Activated CD8-positive, alpha-beta T cell treated with anti-CD3 and anti-CD28 coated beads for 36 hours (primary cell): ENCODE measurements around the gene P3H1. TPM values are rescaled to one million over a fixed set of nuclear protein-coding genes. Genes with fewer than 3 reads are reported as not detected.
"Not testable (repeated sequence)": the region's sequence is repeated elsewhere in the genome, so short reads cannot be mapped to it uniquely, and the experiment has no call there.

Experiments used
- ATAC-seq: fragments of 200-7000 bp; cut with Tn5 transposase; one replicate; pipeline ENCODE4 v1.10.0; 2021; ENCODE audit warnings: mild to moderate bottlenecking, moderate library complexity
- CTCF ChIA-PET: fragments of 350-600 bp; sonication (Branson Sonifier 250); formaldehyde crosslinking; loops from one replicate; lab custom pipeline; 2021; ENCODE audit warnings: antibody characterized with exemption; lab: Charles Lee
- POLR2A ChIA-PET: fragments of 350-600 bp; sonication (Branson Sonifier 250); formaldehyde crosslinking; loops from one replicate; lab custom pipeline; 2021; ENCODE audit warnings: antibody characterized with exemption; lab: Charles Lee
- DNase-seq: peaks from one replicate; pipeline ENCODE4 v3.0.0-alpha.2; 2020
- H3K27ac Mint-ChIP-seq: one replicate; pipeline ENCODE4 v1.8.0; 2021; ENCODE audit warnings: mild to moderate bottlenecking, mixed read lengths
- H3K27me3 Mint-ChIP-seq: one replicate; pipeline ENCODE4 v1.8.0; 2021; ENCODE audit warnings: mixed read lengths
- H3K36me3 Mint-ChIP-seq: one replicate; pipeline ENCODE4 v1.8.0; 2021; ENCODE audit warnings: low read depth, mixed read lengths
- H3K4me1 Mint-ChIP-seq: one replicate; pipeline ENCODE4 v1.8.0; 2021; ENCODE audit warnings: low read depth, mixed read lengths
- H3K4me3 Mint-ChIP-seq: one replicate; pipeline ENCODE4 v1.8.0; 2021; ENCODE audit warnings: mild to moderate bottlenecking, moderate library complexity, mixed read lengths
- H3K9me3 Mint-ChIP-seq: one replicate; pipeline ENCODE4 v1.8.0; 2021; ENCODE audit warnings: mixed read lengths
- CTCF ChIP-seq: fragments of 200-600 bp; IDR thresholded peaks from one replicate; pipeline ENCODE4 v1.8.0; 2022; ENCODE audit warnings: antibody characterized with exemption, mild to moderate bottlenecking
- intact Hi-C: fragments of 100-400 bp; cut with micrococcal nuclease; formaldehyde crosslinking; loops from one replicate; pipeline ENCODE4 v1.10.0; 2022
- total RNA-seq, 2 experiments: library from RNA; stranded (reverse); gene quantifications; one replicate each; pipeline ENCODE4 v1.2.3, GENCODE V29; 2021

Gene P3H1
- total RNA-seq, 2 experiments from 2014 or later = 34.7 to 34.8 TPM

- ChIA-PET CTCF (interaction anchor here (0.6 kb wide), 1 partner anchor 234 kb away, joined by 3 read pairs; no protein-coding TSS in a partner anchor), POLR2A (interaction anchor here (0.7 kb wide), 1 partner anchor 126 kb away, joined by 3 read pairs; no protein-coding TSS in a partner anchor)
- Mint-ChIP-seq H3K4me3 (no peak overlapping the region), H3K4me1 (peaks cover 7% of the 10 kb centered on the region), H3K9me3 (no peaks in the 10 kb centered on the region), H3K27ac (no peak overlapping the region), H3K27me3 (no peaks in the 10 kb centered on the region), H3K36me3 (no peaks in the 10 kb centered on the region)
- no peak for TF ChIP-seq CTCF
- no peak for ATAC-seq
- DNase-seq = no peak
- intact Hi-C loops = no loop called here
These were observed 43.3 kb downstream of the P3H1 start for GRCh38 chr1:42723511-42723910.

- H3K36me3 Mint-ChIP-seq, DNase-seq, ATAC-seq, H3K27ac Mint-ChIP-seq, H3K4me1 Mint-ChIP-seq, intact Hi-C loops, CTCF ChIA-PET, POLR2A ChIA-PET, H3K27me3 Mint-ChIP-seq, H3K4me3 Mint-ChIP-seq, H3K9me3 Mint-ChIP-seq: not testable (repeated sequence)
These were observed 44.4 kb downstream of the P3H1 start for GRCh38 chr1:42722403-42722802.

GRCh38 chr1:42721926-42722325 is 44.9 kb downstream of the P3H1 start:
- Mint-ChIP-seq H3K4me1 (peaks cover 7% of the 10 kb centered on the region), H3K27ac (no peak overlapping the region), H3K9me3 (no peaks in the 10 kb centered on the region), H3K27me3 (no peaks in the 10 kb centered on the region), H3K4me3 (no peak overlapping the region), H3K36me3 (peaks cover 8% of the 10 kb centered on the region)
- DNase-seq (no peak), ATAC-seq (no peak)
- intact Hi-C loops = no loop called here
- ChIA-PET POLR2A (no interaction called here), CTCF (interaction anchor here (1.0 kb wide), 1 partner anchor 191 kb away, joined by 3 read pairs; no protein-coding TSS in a partner anchor)
- no peak for TF ChIP-seq CTCF

- Mint-ChIP-seq H3K36me3 (peaks cover 16% of the 10 kb centered on the region), H3K4me1 (peaks cover 7% of the 10 kb centered on the region), H3K4me3 (no peak overlapping the region), H3K9me3 (no peaks in the 10 kb centered on the region), H3K27me3 (no peaks in the 10 kb centered on the region), H3K27ac (no peak overlapping the region)
- ChIA-PET CTCF (interaction anchor here (1.0 kb wide), 1 partner anchor 192 kb away, joined by 3 read pairs; no protein-coding TSS in a partner anchor), POLR2A (no interaction called here)
- intact Hi-C loops = no loop called here
- ATAC-seq (no peak), DNase-seq (no peak)
- TF ChIP-seq CTCF = no peak
These were observed 46.0 kb downstream of the P3H1 start for GRCh38 chr1:42720868-42721267.

- Mint-ChIP-seq H3K9me3 (peaks cover 22% of the 10 kb centered on the region), H3K36me3 (peaks cover 68% of the 10 kb centered on the region)
- H3K27me3 Mint-ChIP-seq, CTCF ChIA-PET, intact Hi-C loops, H3K27ac Mint-ChIP-seq, DNase-seq, H3K4me3 Mint-ChIP-seq, ATAC-seq, H3K4me1 Mint-ChIP-seq: not testable (repeated sequence)
- POLR2A ChIA-PET = interaction anchor here (1.2 to 1.4 kb wide), 2 partner anchors 12 to 43 kb away, joined by 3 to 4 read pairs; no protein-coding TSS in a partner anchor
These were observed 52.4 kb downstream of the P3H1 start for GRCh38 chr1:42714441-42714840.

- Mint-ChIP-seq H3K36me3 (peaks cover 74% of the 10 kb centered on the region), H3K4me1 (peaks cover 10% of the 10 kb centered on the region), H3K4me3 (no peak overlapping the region), H3K27me3 (no peaks in the 10 kb centered on the region), H3K27ac (no peak overlapping the region), H3K9me3 (peaks cover 22% of the 10 kb centered on the region)
- no peak for TF ChIP-seq CTCF
- no peak for DNase-seq
- intact Hi-C loops = no loop called here
- ChIA-PET CTCF (interaction anchor here (0.7 kb wide), 1 partner anchor 54 kb away, joined by 3 read pairs; the partner anchor contains the start of gene C1orf50), POLR2A (no interaction called here)
- no peak for ATAC-seq
These were observed 53.5 kb downstream of the P3H1 start for GRCh38 chr1:42713293-42713692.

GRCh38 chr1:42712808-42713207 is 54.0 kb downstream of the P3H1 start:
- H3K27ac Mint-ChIP-seq, POLR2A ChIA-PET, DNase-seq, H3K4me1 Mint-ChIP-seq, H3K4me3 Mint-ChIP-seq, intact Hi-C loops, H3K27me3 Mint-ChIP-seq, ATAC-seq: not testable (repeated sequence)
- CTCF ChIA-PET = interaction anchor here (0.7 kb wide), 1 partner anchor 54 kb away, joined by 3 read pairs; the partner anchor contains the start of gene C1orf50
- Mint-ChIP-seq H3K9me3 (peaks cover 22% of the 10 kb centered on the region), H3K36me3 (peaks cover 79% of the 10 kb centered on the region)
